GM18499 (cell line): ENCODE results near the gene PRKN.
"Not testable (repeated sequence)": the region's sequence is repeated elsewhere in the genome, so short reads cannot be mapped to it uniquely, and the experiment has no call there.

Source experiments
- ATAC-seq: cut with Tn5 transposase; IDR thresholded peaks from one replicate; pipeline ENCODE4 v1.9.1; 2021; ENCODE audit warnings: moderate number of reproducible peaks; ENCODE audit not compliant: insufficient read depth, unreplicated experiment

The PRKN gene

GRCh38 chr6:162560891-162561290 is 166.7 kb downstream of the PRKN start:
- ATAC-seq: no peak

DNA sequence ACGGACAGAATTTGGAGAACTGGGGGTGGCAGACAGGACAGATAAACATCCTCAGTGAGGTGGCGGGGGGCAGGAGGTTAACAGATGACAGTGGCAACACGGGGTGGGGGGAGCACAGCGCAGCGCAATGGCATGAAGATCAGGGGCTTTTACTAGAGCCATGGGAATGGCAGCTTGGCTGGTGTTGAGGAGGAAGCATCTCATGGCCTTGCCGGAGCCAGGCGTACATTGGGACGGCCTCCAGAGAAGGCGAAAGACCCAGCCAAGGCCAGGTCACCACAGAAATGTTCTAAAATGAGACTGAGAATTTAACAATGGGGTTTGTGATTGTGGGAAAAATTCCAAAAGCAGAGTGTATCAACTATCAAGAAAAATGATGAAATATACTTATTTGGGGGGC is 173.0 kb downstream of the PRKN start:
- no peak for ATAC-seq

- no peak for ATAC-seq
These were observed 180.7 kb downstream of the PRKN start for GRCh38 chr6:162546905-162547304.

DNA sequence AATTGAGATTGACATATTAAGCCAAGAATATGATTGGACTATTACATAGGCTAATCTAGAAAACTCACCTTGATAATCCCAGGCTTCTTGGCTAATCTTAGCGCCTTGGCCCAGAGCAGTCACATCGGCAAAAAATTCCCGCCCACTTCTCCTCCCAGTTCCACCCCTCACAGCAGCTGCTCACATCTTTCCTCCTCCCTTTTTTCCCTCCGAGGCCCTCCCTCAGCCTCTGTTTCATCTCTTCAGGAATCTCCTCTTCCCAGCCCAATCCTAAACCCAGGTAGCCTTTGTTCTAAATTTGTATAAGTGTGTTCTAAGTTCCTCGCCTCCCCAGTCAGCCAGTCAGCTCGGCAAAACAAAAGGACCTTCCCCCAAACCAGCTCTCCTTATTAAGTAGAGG is 184.3 kb downstream of the PRKN start:
- no peak for ATAC-seq

DNA sequence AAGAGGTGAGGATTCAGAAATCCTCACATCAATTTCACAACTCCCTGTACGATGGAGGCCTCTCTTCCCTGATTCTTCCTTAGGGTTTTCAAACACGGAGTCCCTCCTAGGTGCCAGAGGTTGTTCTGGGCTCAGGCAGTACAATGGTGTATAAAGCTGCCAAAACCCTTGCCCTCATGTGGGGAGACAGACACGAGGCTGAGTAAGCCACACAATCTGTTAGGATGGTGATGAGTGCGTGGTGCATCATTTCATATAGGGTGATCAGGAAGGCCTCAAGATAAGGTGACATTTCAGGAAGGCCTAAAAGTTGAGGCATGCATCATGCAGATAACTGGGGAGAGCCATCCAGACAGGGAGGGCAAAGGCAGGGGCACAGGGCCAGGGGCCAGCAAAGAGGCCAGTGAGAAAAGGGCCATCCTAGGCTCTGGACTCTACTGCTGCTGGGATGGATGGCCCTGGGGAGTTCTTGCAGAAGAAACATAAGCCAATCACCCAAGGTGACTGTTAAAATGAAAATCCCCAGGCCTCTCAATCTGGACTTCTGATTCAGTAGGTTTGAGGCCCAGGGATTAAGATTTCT is 186.5 kb downstream of the PRKN start:
- no peak for ATAC-seq

DNA sequence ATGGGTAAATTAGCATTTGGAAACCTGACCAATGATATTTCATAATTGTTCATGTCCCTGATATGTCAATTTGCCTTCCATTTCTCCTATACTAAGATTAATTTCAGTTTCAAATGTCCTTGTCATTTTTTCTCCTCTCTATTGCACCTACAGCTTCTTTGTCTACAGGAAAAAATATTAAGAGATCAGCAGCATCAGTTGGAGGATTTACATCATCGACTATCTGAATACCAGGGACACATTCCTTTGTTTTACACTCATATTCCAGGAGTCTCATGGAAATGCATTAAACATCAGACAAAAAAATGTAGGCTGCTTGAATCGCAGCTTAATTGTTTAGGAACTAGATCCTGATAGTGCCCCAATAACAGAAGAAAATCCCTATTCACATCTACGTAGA is 188.2 kb downstream of the PRKN start:
- no peak for ATAC-seq

DNA sequence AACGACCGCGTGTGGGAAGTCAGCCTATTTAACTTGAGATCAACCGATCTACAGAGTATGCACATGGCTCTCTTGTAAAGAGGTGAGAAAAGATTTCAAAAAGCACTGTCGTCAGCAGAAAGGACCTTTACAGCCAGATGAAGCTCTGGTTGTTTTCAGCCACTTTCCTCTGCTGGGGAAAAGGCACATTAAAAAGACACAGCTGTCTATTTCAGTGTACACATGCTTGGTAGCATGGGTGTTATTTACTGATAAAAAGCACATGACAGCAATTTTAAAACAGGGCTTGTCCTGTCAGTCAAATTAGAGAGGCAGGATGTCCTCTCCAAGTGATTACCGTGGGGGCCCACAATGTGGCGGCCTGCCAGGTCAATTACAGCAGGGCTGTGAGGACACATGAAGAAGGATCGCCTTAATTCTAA is 188.9 kb downstream of the PRKN start:
- no peak for ATAC-seq

DNA sequence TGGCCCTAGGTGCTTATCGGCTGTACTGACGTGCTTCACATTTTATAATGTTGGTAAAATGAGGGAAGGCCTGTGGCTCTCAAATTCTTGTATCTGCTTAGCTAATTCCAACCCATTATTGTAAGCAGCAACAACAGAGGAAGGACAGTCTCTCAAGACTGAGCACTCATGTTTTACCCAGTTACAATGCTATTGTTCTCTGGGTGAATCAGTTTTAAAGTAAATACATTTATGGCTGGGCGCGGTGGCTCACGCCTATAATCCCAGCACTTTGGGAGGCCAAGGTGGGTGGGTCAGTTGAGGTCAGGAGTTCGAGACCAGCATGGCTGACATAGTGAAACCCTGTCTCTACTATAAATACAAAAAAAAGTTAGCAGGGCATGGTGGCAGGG is 194.6 kb downstream of the PRKN start:
- ATAC-seq: no peak

DNA sequence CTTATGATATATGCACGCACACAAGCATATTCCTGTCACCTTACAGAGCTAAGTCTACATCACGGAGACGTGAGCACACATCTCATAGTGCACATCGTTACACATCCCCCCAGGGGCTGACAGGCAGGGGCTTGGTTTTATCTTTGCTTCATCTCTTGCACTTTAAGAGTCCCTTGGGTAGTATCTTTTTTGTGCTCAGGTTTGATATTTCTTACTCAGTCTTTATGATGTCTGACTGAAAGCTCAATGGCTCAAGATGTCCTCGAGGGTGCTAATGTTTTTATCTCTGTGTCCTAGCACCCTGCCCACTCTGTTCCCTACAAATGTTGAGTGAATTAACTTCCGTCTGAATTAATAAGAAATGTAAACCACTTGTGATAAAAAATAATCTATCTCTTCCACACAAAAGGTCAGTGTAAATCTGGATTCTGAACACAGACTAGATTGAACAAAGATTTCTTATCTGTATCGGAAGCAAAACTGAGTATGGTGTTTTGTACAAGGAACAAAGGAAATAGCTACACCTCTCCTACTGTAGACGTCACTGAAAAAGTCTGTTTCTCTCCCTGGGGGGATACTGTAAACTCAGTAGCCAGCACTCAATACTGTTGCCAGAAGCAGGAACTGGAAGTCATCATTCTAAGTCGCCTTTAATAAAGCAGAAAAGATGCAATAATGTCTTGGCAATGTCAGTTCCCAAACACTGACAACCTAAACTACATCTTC is 195.1 kb downstream of the PRKN start:
- no peak for ATAC-seq

GRCh38 chr6:162531391-162531790 is 196.2 kb downstream of the PRKN start:
- not testable (repeated sequence) for ATAC-seq

GRCh38 chr6:162528538-162528937 is 199.0 kb downstream of the PRKN start:
- no peak for ATAC-seq

DNA sequence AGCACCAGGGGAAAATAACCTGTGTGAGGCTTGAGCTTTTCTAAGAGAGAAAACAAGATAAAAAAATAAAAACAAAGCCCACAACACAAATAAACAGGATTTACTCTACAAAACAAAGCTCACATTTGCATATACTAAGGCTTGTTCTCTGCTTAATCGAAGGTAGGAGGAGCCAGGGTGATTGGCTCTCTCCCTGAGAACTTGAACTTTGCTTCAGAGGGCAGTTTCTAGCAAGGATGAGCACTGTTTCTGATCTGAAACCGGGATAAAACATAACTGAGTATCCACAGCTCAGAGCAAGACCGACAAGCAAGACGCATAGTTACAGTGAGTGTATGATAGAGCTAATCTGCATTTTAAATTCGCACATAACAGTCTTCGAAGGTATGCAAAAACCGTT is 200.6 kb downstream of the PRKN start:
- ATAC-seq: no peak

DNA sequence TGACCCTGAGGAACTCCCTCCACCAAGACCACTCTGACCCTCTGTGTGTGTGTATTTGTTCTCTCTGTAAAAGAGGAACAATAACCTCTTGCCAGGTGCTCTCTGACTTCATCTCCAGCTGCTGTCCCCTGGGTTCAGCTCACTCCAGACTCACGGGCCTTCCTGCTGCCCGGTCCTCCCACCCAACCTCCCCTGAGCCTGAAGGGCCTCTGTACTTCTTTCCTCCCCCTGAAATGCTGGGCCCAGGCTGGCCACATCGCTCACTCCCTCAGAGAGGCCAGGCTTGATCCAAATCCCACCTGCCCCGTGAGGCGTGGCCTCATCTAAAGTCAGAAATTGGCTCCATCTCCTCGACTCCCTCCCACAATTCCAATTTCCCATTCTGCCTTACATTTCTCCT is 202.4 kb downstream of the PRKN start:
- no peak for ATAC-seq

GRCh38 chr6:162512744-162513143 is 214.8 kb downstream of the PRKN start:
- no peak for ATAC-seq

GRCh38 chr6:162497389-162497788 is 230.2 kb downstream of the PRKN start:
- ATAC-seq: no peak

DNA sequence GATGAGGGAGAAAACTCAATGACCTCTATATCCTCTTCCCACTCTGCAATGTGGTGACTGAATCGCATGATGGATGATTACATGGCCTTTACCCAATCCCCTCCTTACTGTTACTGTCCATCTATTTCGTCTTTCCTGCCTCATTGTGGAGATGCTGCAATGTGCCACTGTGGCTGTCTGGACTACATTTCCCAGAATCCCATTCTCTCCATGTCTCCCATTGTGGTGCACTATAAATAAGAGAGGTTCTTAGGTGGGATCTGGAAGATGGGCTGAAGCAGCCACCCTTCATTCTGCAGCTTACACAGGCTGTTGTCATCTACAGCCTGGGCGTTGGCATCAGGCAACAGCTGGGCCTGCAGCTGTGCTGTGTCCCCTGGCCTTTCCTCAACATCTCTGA is 233.6 kb downstream of the PRKN start:
- ATAC-seq: no peak

GRCh38 chr6:162491637-162492036 is 235.9 kb downstream of the PRKN start:
- ATAC-seq: no peak

DNA sequence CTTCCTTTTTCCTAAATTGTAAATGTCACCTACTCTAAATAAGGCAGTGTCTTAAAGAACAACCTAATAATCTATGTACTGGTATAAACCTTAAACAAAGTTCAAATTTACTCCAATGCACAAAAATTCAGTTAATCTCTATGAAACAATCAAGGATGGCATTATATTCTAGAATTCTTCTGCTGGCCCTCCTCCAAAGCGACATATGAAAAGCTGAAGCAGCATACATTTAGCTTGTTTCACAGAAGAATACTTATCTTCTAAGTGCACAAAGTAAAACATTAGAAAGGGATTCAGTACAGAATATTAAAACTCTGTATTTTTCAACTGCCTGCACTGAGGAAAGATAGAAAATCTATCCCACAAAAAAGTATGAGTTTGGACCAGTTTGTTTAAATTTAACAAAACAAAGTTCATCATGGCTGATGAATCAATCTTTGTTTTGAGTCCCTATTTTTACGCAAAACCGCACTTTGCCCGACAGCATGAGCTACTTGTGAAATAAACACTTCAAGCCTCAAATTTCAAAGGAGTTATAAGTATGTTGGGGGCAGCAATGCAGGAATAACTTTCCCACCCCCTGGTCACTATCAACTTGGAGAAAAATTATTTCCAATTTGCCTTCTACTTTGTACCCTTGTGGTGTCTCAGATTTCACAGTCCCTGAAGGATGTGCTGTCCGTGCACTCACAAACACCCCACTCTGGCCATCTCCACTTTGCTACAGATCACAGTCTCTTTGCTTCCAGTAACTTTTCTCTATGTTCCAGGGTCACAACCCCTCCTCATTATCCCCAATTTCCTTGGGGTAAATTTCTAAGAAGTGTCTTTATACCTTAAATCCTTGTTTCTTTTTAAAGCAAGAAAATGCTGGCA is 238.2 kb downstream of the PRKN start:
- no peak for ATAC-seq

GRCh38 chr6:162488444-162488843 is 239.1 kb downstream of the PRKN start:
- ATAC-seq: no peak

DNA sequence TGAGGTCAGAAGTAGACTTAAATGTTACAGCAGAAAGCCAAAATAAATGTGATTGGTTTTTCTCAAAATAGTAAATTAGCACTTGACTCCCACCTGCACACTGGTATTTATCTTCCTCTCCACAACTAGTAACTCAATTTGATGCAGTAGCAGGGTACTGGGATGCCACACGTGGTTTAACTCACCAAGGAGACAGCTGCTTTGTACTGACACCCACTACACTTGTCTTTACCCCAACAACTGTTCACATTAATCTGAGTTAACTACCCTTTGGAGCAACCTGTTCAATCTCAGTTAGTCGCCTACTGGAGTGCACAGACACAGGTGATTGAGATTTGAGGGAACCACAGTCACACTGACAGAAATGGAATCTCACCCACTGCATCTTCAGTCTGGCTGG is 242.1 kb downstream of the PRKN start:
- ATAC-seq: no peak

DNA sequence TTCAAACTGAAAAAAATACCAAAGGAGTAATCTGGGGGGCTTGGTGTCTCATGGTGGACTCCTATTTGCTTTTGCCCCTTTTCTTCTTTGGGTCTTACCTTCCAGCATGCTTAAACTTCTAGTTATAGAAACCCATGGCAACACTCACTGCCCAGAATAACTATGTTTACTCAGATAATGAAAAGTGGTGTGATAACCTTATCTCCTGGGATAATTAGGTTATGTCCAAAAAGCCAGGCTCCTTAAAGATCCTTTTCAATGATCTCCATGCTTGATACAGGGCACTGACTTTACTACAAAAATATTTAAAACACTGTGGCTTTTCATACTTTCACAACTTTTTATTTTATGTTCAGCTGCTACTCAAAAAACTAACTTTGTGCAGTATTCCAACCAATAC is 245.6 kb downstream of the PRKN start:
- no peak for ATAC-seq
